Heart left ventricle (tissue), 16 donors: ENCODE measurements around the gene FBXW5. TPM values are rescaled to one million over a fixed set of nuclear protein-coding genes. Genes with fewer than 3 reads are reported as not detected.

Source experiments
- ATAC-seq, 4 donors: fragments of 200-7000 bp; cut with Tn5 transposase; one replicate each; pipeline ENCODE4 v1.9.1; 2020 to 2022; ENCODE audit warnings: moderate library complexity in 4 of 4, mild to moderate bottlenecking in 3 of 4, moderate number of reproducible peaks in 1 of 4
- DNase-seq, 5 donors: peaks; one replicate each; pipeline ENCODE4 v3.0.0-alpha.2; 2020
- H3K27ac ChIP-seq, 12 donors: fragments of 200-600 bp; sonication (generic) in 4 of 12; one replicate each; pipeline versions ENCODE4 v1.5.0 to v1.8.0; 2016 to 2022; ENCODE audit warnings: mild to moderate bottlenecking in 2 of 12
- H3K27me3 ChIP-seq, 9 donors: fragments of 200-600 bp; sonication (generic) in 2 of 9; one replicate each; pipeline versions ENCODE4 v1.5.1 to v1.8.0; 2016 to 2022; ENCODE audit warnings: mild to moderate bottlenecking in 3 of 9
- H3K36me3 ChIP-seq, 9 donors: fragments of 200-600 bp; sonication (generic) in 2 of 9; one replicate each; pipeline versions ENCODE4 v1.5.0 to v1.8.0; 2018 to 2022; ENCODE audit warnings: mild to moderate bottlenecking in 2 of 9
- H3K4me1 ChIP-seq, 12 donors: fragments of 200-600 bp; sonication (generic) in 4 of 12; one replicate each; pipeline versions ENCODE4 v1.5.0 to v1.8.0; 2016 to 2022; ENCODE audit warnings: mild to moderate bottlenecking in 3 of 12
- H3K4me3 ChIP-seq, 12 donors: fragments of 200-600 bp; sonication (generic) in 4 of 12; one replicate each; pipeline versions ENCODE4 v1.5.0 to v1.8.0; 2017 to 2022; ENCODE audit warnings: mild to moderate bottlenecking in 9 of 12, moderate library complexity in 4 of 12
- H3K9me3 ChIP-seq, 12 donors: fragments of 200-600 bp; sonication (generic) in 4 of 12; one replicate each; pipeline versions ENCODE4 v1.5.0 to v1.8.0; 2016 to 2022; ENCODE audit warnings: mild to moderate bottlenecking in 1 of 12
- POLR2A ChIP-seq, 2 donors: fragments of 450-650 bp; IDR thresholded peaks; one replicate each; pipeline ENCODE4 v1.6.1; 2017; ENCODE audit warnings: antibody characterized with exemption in 2 of 2, mild to moderate bottlenecking in 2 of 2, moderate library complexity in 2 of 2
- WGBS, 4 donors: extraction: QIAGEN DNeasy Blood & Tissue Kit in 2 of 4; methylation state at CpG; one replicate each; pipeline versions ENCODE4 v1.1.5 to v1.1.7; 2013 to 2018; 5-methylcytosine and 5-hydroxymethylcytosine counted together
- intact Hi-C, 10 donors: fragments of 100-400 bp; cut with DNase I; formaldehyde crosslinking; loops; one replicate each; pipeline versions ENCODE4 v1.11.1 to v1.14.2; 2022
- polyA plus RNA-seq, 2 donors: library from polyadenylated mRNA; stranded (reverse); fragments of 200-250 nt; gene quantifications; one replicate each; pipeline ENCODE4 v1.2.3, GENCODE V29; 2013
- total RNA-seq, 9 donors: library from RNA; depleted of rRNA in 2 of 9; stranded (reverse); fragments of >200 nt in 2 of 9; fragmentation: NEBNext Ultra II Directional in 3 of 9; extraction: Animal tissue kit (Norgen Biotek cat#: 25700) in 3 of 9; gene quantifications; one replicate each; pipeline versions ENCODE4 v1.1.0 to v1.2.4, GENCODE V29; 2016 to 2023
- TF ChIP-seq, protein P1 (sequence below), 12 donors: fragments of 200-600 bp; sonication (generic) in 4 of 12; IDR thresholded peaks; one replicate each; pipeline versions ENCODE4 v1.5.0 to v1.8.0; 2018 to 2022; ENCODE audit warnings: antibody characterized with exemption in 12 of 12, mild to moderate bottlenecking in 5 of 12
- donor health status: ischemic (EF 13 %, LVEDD 7.1; RV severe dilation, severe dysfunction).
- donor health status: healthy with polysubstance abuse.
- donor health status: DM: no; HTN: yes; CAD: no.
- donor health status: DM: no; HTN: no; CAD: no.
- donor health status: ischemic (EF 25% LVEDD 6.9; RV normal size, moderate dysfunction).
- donor health status: ischemic (EF 25% LVEDD 5.7; RV mildly dilated, moderate dysfunction).
- donor health status: healthy.
- donor health status: DM: yes; HTN: yes; CAD: no.
- donor health status: ischemic (EF 35%, LVEDD 5.7; RV mildly dilated, moderate dysfunction).
- donor health status: nonischemic (EF 11% LVEDD 7.7; RV severe dilation, severe dysfunction).
- donor health status: DM: yes; HTN: yes; CAD: no.
- donor health status: PGD.
- donor health status: ischemic (EF 29% LVEDD 5.4; RV normal size, mild dysfunction).
- donor health status: nonischemic (EF 23%, LVEDD 6.1; RV moderate dilation, normal function).

Gene FBXW5
- total and polyA plus RNA-seq, 11 donors: 110 to 388 (median 148) TPM

DNA sequence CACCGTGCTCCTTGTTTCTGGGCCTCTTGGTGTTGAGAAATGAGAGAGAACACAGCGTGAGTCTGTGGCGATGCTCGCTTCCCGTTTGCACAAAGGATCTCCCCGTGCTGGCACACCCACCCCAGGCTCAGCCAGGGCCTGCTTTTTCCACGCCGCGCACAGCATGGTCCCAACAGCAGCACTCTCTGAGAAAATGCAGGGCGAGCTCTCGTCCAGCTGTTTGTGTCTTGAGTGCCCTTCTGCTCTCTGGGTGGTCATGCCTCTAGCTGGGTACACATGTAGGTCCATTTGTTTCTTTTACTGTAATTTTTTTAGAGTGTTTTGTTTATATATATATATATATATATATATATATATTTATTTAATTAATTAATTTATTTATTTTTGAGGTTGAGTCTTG lies 26.6 kb downstream of the FBXW5 start:
- H3K9me3 ChIP-seq: no peaks in the 10 kb centered on the region
- 85 to 92% (median 88%) methylated on average over 11 of the region's 11 CpGs for WGBS, 4 donors
- peaks cover 0 to 19% (median 5%) of the 10 kb centered on the region in 12 donors for H3K4me1 ChIP-seq
- DNase-seq (no peak), ATAC-seq (no peak)
- H3K27me3 ChIP-seq: no peaks in the 10 kb centered on the region
- H3K27ac ChIP-seq: no peak overlapping the region
- no peak overlapping the region for H3K4me3 ChIP-seq
- TF ChIP-seq, protein P1, sequence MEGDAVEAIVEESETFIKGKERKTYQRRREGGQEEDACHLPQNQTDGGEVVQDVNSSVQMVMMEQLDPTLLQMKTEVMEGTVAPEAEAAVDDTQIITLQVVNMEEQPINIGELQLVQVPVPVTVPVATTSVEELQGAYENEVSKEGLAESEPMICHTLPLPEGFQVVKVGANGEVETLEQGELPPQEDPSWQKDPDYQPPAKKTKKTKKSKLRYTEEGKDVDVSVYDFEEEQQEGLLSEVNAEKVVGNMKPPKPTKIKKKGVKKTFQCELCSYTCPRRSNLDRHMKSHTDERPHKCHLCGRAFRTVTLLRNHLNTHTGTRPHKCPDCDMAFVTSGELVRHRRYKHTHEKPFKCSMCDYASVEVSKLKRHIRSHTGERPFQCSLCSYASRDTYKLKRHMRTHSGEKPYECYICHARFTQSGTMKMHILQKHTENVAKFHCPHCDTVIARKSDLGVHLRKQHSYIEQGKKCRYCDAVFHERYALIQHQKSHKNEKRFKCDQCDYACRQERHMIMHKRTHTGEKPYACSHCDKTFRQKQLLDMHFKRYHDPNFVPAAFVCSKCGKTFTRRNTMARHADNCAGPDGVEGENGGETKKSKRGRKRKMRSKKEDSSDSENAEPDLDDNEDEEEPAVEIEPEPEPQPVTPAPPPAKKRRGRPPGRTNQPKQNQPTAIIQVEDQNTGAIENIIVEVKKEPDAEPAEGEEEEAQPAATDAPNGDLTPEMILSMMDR (IDR thresholded peaks at IDR 0.05): no peak
- TF ChIP-seq POLR2A (IDR thresholded peaks at IDR 0.05): no peak
- intact Hi-C loops: no loop called here
- H3K36me3 ChIP-seq: peaks cover 0 to 78% (median 47%) of the 10 kb centered on the region in 9 donors

DNA sequence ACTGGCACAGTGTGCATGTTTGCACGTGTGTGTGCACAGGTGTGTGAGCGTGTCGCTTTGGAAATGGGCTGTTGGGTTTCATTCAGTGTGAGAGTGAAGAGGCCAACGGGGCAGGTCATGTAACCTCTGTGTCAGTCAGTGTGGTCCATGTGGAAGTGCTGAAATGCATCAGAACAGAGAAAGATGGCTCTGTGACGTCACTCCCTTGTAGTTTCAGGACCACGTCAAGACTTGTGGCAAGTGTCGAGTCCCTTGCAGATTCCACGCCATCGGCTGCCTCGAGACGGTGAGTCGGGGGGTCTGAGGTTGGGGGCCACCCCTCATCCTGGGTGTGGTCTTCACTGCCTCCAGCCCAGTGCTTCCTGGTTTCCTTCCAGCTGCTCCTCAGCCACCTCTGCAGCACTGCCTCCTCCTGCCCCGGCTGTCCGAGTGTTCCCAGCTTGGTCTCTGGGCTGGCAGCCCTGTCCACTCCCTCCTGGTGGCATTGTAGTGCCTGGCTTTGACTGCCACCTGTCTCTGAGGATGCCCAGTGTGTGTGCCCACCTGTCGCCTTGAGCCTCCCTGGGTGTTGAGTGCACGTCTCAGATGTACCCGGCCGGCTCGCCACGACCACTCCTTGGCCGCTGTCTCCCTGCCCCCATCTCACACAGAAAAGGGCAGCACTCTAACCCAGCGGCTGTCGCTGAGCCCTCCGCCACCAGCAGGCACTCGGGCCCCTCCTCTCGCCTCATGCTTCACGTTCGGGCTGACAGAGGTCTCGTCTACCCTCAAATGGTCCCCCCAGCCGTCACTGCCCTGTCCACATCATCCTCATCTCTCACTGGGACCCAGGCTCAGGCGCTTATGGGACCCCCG lies 28.0 kb downstream of the FBXW5 start:
- intact Hi-C loops: no loop called here
- H3K36me3 ChIP-seq: peaks cover 0 to 84% (median 57%) of the 10 kb centered on the region in 9 donors
- no peaks in the 10 kb centered on the region for H3K9me3 ChIP-seq
- DNase-seq (no peak), ATAC-seq (no peak)
- WGBS, 4 donors: 91 to 93% (median 92%) methylated on average over 32 of the region's 32 CpGs
- H3K4me3 ChIP-seq: no peak overlapping the region
- no peaks in the 10 kb centered on the region for H3K27me3 ChIP-seq
- H3K4me1 ChIP-seq: peaks cover 0 to 5% (median 1%) of the 10 kb centered on the region in 12 donors
- TF ChIP-seq, protein P1 (IDR thresholded peaks at IDR 0.05): no peak
- TF ChIP-seq POLR2A (IDR thresholded peaks at IDR 0.05): no peak
- no peak overlapping the region for H3K27ac ChIP-seq

DNA sequence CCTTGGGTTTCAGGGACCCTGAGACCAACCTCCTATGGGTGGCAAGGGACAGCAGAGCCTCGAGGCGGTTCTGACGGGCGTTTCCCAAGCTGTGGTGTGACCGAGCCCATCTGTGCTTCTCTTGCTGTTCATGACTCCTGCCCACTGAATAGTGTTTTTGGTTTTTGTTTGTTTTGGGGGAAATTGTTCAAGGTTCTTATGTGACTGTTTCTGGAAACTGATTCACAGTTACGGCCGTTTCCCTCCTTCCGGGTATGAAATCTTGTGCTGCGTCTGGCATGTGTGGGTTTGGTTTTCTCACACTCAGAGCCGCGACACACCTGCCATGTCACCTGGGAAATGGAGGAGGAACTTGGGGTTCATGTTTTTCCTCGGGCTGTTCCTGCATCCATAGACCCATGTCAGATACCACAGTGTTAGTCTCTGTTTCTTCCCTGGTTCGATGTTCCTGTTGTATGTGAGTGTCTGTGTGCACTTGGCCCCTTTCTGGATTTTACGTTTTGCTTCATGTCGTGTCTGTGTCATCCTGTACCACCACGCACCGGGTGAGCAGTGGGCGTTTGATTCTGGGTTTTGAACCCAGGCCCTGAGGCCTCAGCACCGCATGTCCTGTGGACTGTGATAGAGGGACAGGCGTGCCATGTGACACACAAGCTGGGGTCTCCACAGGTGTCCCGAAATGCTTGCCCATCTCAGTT lies 28.8 kb downstream of the FBXW5 start:
- TF ChIP-seq, protein P1 (IDR thresholded peaks at IDR 0.05): no peak
- TF ChIP-seq POLR2A (IDR thresholded peaks at IDR 0.05): no peak
- no peaks in the 10 kb centered on the region for H3K27me3 ChIP-seq
- H3K4me3 ChIP-seq: no peak overlapping the region
- H3K9me3 ChIP-seq: no peaks in the 10 kb centered on the region
- no peak for ATAC-seq
- H3K4me1 ChIP-seq: no peaks in the 10 kb centered on the region
- intact Hi-C loops: no loop called here
- WGBS, 4 donors: 88 to 90% (median 89%) methylated on average over 21 of the region's 21 CpGs
- DNase-seq: no peak
- no peak overlapping the region for H3K27ac ChIP-seq
- H3K36me3 ChIP-seq: peaks cover 0 to 85% (median 59%) of the 10 kb centered on the region in 9 donors
